ENCODE data around the gene CDT1.

The CDT1 gene

GRCh38 chr16:88836791-88837190 lies 33.2 kb downstream of the CDT1 start:
- DNase-seq (ENCODE audit: low read depth), result no peak

- DNase-seq (ENCODE audit: low read depth), result no peak
These were observed 34.2 kb downstream of the CDT1 start for GRCh38 chr16:88837806-88838205.

- no peak for DNase-seq (ENCODE audit: low read depth)
These were observed 35.0 kb downstream of the CDT1 start for GRCh38 chr16:88838566-88838965.

GRCh38 chr16:88839026-88839529 lies 35.5 kb downstream of the CDT1 start:
- no peak for DNase-seq (ENCODE audit: low read depth)

- DNase-seq (ENCODE audit: low read depth), result no peak
These were observed 36.4 kb downstream of the CDT1 start for GRCh38 chr16:88839745-88840599.

GRCh38 chr16:88840600-88841215 lies 37.1 kb downstream of the CDT1 start:
- no peak for DNase-seq (ENCODE audit: low read depth)

GRCh38 chr16:88841521-88842307 lies 38.1 kb downstream of the CDT1 start:
- DNase-seq (ENCODE audit: low read depth), result no peak

GRCh38 chr16:88842308-88842756 lies 38.7 kb downstream of the CDT1 start:
- DNase-seq (ENCODE audit: low read depth), result no peak

GRCh38 chr16:88842806-88843205 lies 39.2 kb downstream of the CDT1 start:
- no peak for DNase-seq (ENCODE audit: low read depth)

- no peak for DNase-seq (ENCODE audit: low read depth)
These were observed 39.7 kb downstream of the CDT1 start for GRCh38 chr16:88843256-88843655.

GRCh38 chr16:88844419-88845036 lies 40.9 kb downstream of the CDT1 start:
- no peak for DNase-seq (ENCODE audit: low read depth)

- DNase-seq (ENCODE audit: low read depth), result no peak
These were observed 42.5 kb downstream of the CDT1 start for GRCh38 chr16:88846088-88846487.

GRCh38 chr16:88847654-88848053 lies 44.1 kb downstream of the CDT1 start:
- no peak for DNase-seq (ENCODE audit: low read depth)

GRCh38 chr16:88848557-88848956 lies 45.0 kb downstream of the CDT1 start:
- DNase-seq (ENCODE audit: low read depth), result no peak

GRCh38 chr16:88850531-88851199 lies 47.1 kb downstream of the CDT1 start:
- DNase-seq (ENCODE audit: low read depth), result no peak

- DNase-seq (ENCODE audit: low read depth), result no peak
These were observed 48.0 kb downstream of the CDT1 start for GRCh38 chr16:88851616-88852015.

- no peak for DNase-seq (ENCODE audit: low read depth)
These were observed 49.8 kb downstream of the CDT1 start for GRCh38 chr16:88853325-88853941.

GRCh38 chr16:88854306-88855111 lies 50.9 kb downstream of the CDT1 start:
- DNase-seq (ENCODE audit: low read depth), result peak; percentile 18

GRCh38 chr16:88855176-88855575 lies 51.6 kb downstream of the CDT1 start:
- DNase-seq (ENCODE audit: low read depth), result no peak

GRCh38 chr16:88855736-88856121 lies 52.1 kb downstream of the CDT1 start:
- no peak for DNase-seq (ENCODE audit: low read depth)
